Daoy (cell line): Measurements from ENCODE around the gene GCDH. TPM values are rescaled to one million over a fixed set of nuclear protein-coding genes. Genes with fewer than 3 reads are reported as not detected.
"Not testable (repeated sequence)": the region's sequence is repeated elsewhere in the genome, so short reads cannot be mapped to it uniquely, and the experiment has no call there.

Experiments
- DNase-seq: peaks from one replicate; pipeline ENCODE4 v3.0.0-alpha.2; 2015; ENCODE audit warnings: low read depth
- total RNA-seq: library from RNA; depleted of rRNA; stranded (reverse); fragments of >200 nt; shearing (Covaris generic); gene quantifications from 2 replicates; pipeline ENCODE4 v1.2.3, GENCODE V29; 2014; rRNA removed

The GCDH gene
- total RNA-seq, result 47.0 and 91.3 TPM in 2 replicates

DNA sequence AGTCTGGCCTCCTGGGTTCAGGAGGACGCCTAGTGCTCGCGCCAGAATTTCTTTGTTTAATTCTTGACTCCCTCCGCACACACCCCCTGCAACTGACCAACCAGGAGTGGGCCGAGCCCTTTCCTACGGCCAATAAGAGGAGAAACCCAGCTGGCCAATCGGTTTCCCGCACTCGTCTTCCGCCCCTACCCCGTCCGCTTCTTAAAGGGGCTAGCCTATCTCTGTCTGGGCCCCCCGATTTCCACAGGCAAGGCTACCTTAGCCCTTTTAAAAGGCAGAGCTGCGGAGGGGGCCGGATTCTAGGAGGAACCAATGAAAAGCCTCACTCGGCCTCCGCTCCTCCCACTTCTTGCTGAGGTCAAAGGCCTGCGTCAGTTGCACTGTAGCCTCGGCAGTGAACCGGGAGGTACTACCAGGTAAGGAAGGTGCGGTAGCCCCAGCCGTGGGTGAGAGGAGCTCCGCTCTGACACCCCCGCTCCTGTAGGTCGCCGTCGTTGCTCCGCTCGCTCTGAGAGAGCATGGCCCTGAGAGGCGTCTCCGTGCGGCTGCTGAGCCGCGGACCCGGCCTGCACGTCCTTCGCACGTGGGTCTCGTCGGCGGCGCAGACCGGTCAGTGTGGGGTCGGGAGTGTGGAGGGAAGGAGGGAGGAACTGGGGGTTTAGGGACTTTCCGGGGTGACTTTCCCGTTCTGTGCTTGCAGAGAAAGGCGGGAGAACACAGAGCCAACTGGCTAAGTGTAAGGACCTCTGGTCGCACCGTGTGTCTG lies at the start of gene GCDH:
TSS of gene GCDH (plus strand) at position 374 of the 766 bp plus-strand sequence. CDS start at position 519, 145 bp downstream.
- DNase-seq, result peak; percentile 99

DNA sequence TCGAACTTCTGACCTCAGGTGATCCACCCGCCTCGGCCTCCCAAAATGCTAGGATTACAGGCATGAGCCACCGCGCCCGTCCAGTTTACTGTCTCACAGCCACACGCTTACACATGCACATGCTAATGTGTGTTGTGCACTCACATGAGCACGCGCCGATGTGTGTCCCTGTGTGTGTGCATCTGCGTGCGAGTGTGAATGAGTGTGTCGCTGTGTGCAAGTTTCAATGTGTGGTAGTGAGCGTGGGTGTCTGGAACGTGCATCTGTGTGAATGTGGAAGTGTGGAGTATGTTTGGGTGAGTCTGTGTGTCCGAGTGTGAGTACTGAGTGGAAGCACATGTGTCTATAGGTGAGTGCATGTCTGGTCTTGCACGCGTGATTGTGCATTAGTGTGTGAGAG lies 48.4 kb upstream of the GCDH start:
- no peak for DNase-seq

DNA sequence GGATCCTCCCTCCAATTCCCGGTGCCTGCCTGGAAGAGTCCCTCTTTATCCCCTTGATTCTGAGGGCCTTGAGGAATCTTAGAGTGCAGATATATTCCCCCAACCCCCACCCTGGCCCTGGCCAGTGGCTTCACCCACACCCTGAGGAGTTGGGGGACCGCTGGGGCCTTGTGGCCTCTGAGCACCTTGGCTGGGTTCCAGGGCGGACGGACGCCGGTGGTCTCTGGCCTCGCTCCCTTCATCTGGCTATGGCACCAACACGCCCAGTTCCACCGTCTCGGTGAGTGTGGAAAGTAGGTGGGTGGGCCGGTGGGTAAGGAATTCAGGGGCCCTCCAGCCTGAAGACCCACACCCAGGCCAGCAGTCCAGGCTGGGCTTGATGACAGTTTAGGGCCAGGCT lies 47.6 kb upstream of the GCDH start:
- no peak for DNase-seq

- peak; percentile 54 for DNase-seq
These were observed 46.8 kb upstream of the GCDH start for GRCh38 chr19:12843999-12844732.

DNA sequence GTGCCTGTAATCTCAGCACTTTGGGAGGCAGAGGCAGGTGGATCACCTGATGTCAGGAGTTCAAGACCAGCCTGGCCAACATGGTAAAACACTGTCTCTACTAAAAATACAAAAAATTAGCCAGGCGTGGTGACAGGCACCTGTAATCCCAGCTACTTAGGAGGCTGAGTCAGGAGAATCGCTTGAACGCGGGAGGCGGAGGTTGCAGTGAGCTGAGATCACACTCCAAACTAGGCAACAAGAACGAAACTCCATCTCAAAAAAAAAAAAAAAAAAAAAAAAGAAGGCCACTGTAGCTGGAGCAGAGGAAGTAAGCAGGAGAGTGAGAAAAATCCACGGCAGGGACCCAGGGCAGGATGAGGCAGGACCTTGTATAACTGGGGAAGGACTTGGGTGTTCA lies 44.3 kb upstream of the GCDH start:
- DNase-seq, result not testable (repeated sequence)

DNA sequence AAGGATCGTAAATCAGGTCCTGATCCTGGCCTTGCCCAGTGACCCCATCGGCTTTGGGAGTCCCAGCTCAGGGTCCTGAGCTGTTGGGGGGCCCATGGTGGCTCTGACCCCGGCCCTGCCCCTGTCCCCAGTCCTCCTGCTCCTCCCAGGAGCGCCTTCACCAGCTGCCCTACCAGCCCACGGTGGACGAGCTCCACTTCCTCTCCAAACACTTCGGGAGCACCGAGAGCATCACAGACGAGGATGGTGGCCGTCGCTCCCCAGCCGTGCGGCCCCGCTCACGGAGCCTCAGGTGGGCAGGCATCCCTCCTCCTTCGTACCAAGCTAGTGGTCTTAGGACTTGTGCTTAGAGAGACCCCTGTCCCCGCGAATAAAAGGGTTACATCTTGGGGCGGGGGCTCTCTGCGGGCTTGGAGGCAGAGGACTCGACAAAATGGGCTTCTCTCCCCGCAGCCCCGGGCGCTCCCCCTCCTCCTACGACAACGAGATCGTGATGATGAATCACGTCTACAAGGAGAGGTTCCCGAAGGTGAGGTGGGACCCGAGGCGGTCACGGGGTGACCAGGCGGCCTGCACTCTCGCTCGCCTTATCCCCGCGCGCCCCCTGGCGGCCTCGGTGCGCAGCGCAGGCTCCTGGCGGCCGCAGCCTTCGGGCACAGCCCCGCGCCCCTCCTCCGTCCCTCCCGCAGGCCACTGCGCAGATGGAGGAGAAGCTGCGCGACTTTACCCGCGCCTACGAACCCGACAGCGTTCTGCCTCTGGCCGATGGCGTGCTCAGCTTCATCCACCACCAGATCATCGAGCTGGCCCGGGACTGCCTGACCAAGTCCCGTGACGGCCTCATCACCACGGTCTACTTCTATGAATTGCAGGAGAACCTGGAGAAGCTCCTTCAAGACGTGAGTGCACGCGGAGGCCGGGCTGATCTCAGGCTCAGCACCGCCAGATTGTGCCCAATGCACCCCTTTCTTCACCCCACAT lies 43.5 kb upstream of the GCDH start:
- peak; percentile 91 for DNase-seq

- DNase-seq, result no peak
These were observed 34.3 kb upstream of the GCDH start for GRCh38 chr19:12856653-12857052.

GRCh38 chr19:12858041-12858928 lies 32.7 kb upstream of the GCDH start:
- DNase-seq, result no peak

DNA sequence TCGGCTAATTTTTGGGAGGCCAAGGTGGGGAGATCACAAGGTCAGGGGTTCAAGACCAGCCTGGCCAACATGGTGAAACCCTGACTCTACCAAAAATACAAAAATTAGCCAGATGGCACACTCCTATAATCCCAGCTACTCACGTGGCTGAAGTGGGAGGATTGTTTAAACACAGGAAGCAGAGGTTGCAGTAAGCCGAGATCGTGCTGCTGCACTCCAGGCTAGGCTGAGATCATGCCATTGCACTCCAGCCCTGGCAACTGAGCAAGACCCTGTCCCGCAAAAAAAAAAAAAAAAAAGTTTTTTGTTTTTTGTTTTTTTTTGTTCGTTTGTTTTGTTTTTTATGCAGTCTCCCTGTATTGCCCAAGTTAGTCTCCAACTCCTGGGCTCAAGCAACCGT lies 31.4 kb upstream of the GCDH start:
- no peak for DNase-seq

DNA sequence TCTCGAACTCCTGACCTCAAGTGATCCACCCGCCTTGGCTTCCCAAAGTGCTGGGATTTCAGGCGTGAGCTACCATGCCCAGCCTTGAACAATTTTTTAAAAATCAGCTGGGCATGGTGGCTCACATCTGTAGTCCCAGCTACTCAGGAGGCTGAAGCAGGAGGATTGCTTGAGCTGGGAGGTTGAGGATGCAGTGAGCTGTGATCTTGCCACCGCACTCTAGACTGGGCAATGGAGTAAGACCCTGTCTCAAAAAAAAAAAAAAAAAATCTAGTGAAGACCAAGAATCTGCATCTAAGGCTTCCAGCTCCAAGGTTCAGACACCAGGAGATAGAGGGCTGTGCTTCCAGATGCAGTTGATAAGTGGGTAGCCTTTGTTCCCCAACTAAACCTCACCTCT lies 26.8 kb upstream of the GCDH start:
- DNase-seq, result no peak

- DNase-seq, result no peak
These were observed 25.9 kb upstream of the GCDH start for GRCh38 chr19:12864721-12865715.

DNA sequence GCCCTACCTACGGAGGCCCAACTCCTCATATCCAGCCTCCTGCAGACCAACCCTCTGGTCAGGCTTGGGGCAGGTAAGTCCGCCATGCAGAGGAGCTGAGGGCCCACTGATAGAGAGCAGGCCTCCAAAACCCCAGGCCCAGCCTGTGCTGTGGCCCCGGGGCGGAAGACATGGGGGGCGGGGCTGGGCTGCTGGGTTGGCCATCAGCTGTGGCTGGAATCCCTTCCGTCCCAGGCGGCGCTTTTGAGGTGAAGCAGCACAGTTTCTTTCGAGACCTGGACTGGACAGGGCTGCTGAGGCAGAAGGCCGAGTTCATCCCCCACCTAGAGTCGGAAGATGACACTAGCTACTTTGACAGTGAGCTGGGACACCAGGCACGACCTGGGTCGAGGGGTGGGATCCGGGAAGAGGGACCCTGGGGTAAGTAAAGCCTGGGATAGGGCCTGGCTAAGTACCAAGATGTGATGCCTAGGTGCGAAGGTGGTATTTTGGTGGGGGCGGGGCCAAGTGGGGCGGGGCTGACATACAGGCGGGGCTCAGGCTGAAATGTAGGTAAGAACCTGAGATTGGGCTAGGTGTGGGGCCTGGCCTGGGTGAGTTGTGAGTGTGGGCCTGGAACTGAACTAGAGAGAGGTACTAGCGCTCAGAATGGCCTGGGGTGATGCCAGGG lies 25.1 kb upstream of the GCDH start:
- no peak for DNase-seq

- no peak for DNase-seq
These were observed 24.4 kb upstream of the GCDH start for GRCh38 chr19:12866416-12867119.

DNA sequence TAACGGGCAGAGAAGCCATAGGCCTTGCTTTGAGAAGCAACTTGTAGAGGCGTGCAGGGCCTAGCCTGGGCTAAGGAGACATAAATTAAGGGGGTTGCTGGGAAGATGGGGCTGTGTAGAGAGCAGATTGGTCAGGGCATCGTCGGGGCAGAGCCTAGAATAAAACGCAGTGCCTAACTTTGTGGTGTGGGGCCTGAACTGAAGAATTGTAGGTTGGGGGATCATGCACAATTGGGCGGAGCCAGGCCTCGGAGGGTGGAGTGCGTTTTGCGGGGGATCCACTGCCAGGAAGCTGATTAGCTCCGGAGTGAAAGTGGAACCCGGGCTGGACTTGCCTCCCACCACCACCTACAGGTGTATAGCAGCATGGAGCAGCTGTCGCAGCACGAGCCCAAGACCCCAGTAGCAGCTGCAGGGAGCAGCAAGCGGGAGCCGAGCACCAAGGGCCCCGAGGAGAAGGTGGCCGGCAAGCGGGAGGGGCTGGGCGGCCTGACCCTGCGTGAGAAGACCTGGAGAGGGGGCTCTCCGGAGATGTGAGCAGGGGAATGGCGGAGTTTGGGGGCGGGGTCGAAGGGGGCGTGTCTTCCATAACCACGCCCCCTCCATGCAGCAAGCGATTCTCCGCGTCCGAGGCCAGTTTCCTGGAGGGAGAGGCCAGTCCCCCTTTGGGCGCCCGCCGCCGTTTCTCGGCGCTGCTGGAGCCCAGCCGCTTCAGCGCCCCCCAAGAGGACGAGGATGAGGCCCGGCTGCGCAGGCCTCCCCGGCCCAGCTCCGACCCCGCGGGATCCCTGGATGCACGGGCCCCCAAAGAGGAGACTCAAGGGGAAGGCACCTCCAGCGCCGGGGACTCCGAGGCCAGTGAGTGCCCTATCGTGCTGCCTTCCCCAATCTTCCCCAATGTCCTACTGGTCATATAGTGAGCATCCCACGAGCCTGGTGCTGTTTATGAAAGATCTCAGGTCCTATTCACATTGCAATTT lies 23.6 kb upstream of the GCDH start:
- DNase-seq, result peak; percentile 81

DNA sequence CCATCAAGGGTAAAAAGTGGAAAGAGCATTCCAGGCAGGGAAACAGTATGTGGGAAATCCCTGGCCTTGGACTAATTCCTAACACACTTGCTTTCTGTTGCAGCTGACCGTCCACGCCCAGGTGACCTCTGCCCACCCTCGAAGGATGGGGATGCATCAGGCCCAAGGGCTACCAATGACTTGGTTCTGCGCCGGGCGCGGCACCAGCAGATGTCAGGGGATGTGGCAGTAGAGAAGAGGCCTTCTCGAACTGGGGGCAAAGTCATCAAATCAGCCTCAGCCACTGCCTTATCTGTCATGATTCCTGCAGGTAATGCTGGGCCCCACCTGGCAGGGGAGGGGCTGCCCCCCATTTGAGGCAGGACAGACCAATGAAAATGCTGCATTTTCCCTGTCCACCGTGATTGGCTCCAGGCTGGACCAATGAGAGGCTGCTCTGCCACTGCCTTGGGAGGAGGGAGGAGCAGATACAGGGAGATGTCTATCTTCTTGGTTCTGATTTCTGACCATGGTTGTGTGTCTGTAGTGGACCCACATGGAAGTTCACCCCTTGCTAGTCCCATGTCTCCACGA lies 22.3 kb upstream of the GCDH start:
- peak; percentile 39 for DNase-seq

GRCh38 chr19:12871681-12872080 lies 19.3 kb upstream of the GCDH start:
- DNase-seq, result no peak

GRCh38 chr19:12872255-12872654 lies 18.7 kb upstream of the GCDH start:
- DNase-seq, result no peak
